HUES48 (cell line): ENCODE data around the gene SH3RF3.
"Not testable (repeated sequence)": the region's sequence is repeated elsewhere in the genome, so short reads cannot be mapped to it uniquely, and the experiment has no call there.

Experiments used
- H3K27ac ChIP-seq: one replicate; pipeline ENCODE4 v1.7.0; 2013; ENCODE audit warnings: low read depth, low read length, inconsistent platforms
- H3K27me3 ChIP-seq: 2 replicates; pipeline ENCODE4 v1.6.1; 2013; ENCODE audit warnings: mild to moderate bottlenecking, low read length; ENCODE audit not compliant: control insufficient read depth, insufficient read depth
- H3K36me3 ChIP-seq: 2 replicates; pipeline ENCODE4 v1.6.1; 2013; ENCODE audit warnings: low read length; ENCODE audit not compliant: control insufficient read depth, insufficient read depth
- H3K4me1 ChIP-seq: 2 replicates; pipeline ENCODE4 v1.6.1; 2013; ENCODE audit warnings: mild to moderate bottlenecking, low read length; ENCODE audit not compliant: control insufficient read depth, insufficient read depth
- H3K4me3 ChIP-seq: 2 replicates; pipeline ENCODE4 v1.5.1; 2013; ENCODE audit warnings: mild to moderate bottlenecking, low read depth, low read length
- H3K9ac ChIP-seq: 2 replicates; pipeline ENCODE4 v1.6.1; 2013; ENCODE audit warnings: mild to moderate bottlenecking, low read depth, low read length, moderate library complexity
- H3K9me3 ChIP-seq: 2 replicates; pipeline ENCODE4 v1.6.1; 2013; ENCODE audit warnings: low read length; ENCODE audit not compliant: control insufficient read depth, insufficient read depth

The SH3RF3 gene

GRCh38 chr2:109221316-109221715 is 92.3 kb downstream of the SH3RF3 start:
- H3K4me1 ChIP-seq, H3K27me3 ChIP-seq, H3K27ac ChIP-seq, H3K9me3 ChIP-seq, H3K4me3 ChIP-seq, H3K9ac ChIP-seq, H3K36me3 ChIP-seq: not testable (repeated sequence)

DNA sequence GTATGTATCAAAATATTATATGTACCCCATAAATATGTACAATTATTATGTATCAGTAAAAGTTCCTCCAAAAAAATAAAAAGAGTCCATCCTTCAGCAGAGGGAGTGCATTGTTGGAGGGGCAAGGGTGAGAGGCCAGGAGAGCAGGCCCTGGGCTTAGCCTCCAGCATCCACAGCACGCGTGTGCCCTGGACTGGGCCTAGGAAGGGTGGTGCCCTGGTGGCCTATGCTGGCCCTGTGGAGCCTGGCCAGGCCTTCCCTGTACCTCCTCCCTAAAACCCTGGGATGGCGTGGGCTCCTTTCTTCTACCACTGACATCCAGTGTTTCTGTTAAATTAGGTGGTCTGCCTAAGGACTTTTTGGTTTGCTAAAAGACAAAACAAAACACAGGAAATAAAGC is 93.4 kb downstream of the SH3RF3 start:
- Histone ChIP-seq H3K4me1 (no peaks in the 10 kb centered on the region), H3K9me3 (no peaks in the 10 kb centered on the region), H3K36me3 (no peaks in the 10 kb centered on the region), H3K27me3 (no peaks in the 10 kb centered on the region), H3K9ac (no peak overlapping the region), H3K4me3 (no peak overlapping the region), H3K27ac (no peak overlapping the region)

- Histone ChIP-seq H3K9ac (no peak overlapping the region), H3K4me1 (no peaks in the 10 kb centered on the region), H3K27me3 (no peaks in the 10 kb centered on the region), H3K27ac (no peak overlapping the region), H3K36me3 (no peaks in the 10 kb centered on the region), H3K4me3 (no peak overlapping the region), H3K9me3 (no peaks in the 10 kb centered on the region)
These were observed 93.9 kb downstream of the SH3RF3 start for GRCh38 chr2:109222825-109223471.

DNA sequence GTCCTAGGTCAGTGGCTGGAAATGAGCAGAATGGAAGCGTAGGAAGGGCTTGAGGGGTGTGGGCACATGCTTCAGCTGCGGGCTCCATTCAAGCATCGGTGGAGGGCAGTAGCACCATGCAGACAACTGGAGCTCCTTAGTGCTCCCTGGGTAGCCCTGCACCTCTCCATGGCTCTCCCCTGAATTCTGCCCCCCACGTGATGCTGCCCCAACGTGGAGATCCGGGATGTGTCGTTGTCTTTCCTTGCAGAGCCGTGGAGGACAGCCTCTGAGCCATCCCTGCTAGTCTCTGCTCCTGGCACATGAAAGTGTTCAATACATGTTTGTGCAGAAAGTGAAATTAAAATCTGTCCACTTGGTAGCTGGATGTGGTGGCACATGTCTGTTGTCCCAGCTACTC is 94.5 kb downstream of the SH3RF3 start:
- Histone ChIP-seq H3K9me3 (no peaks in the 10 kb centered on the region), H3K4me1 (0 out of 2 replicates have a peak, but pooled peaks cover under 1% of the 10 kb centered on the region), H3K27ac (no peak overlapping the region), H3K36me3 (no peaks in the 10 kb centered on the region), H3K9ac (no peak overlapping the region), H3K27me3 (no peaks in the 10 kb centered on the region), H3K4me3 (no peak overlapping the region)

DNA sequence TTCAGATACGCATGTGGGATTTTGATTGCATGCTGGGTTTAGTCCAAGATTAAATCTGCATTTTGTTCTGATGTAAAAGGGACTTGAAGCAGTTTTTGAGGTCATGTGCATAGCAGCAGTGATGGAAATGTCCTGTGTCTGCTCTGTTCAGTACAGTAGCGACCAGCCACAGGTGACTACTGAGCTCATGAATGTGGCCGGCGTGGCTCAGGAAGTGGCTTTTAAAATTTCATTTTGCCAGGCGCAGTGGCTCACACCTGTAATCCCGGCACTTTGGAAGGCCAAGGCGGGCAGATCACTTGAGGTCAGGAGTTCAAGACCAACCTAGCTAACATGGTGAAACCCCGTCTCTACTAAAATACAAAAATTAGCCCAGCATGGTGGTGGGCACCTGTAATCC is 95.3 kb downstream of the SH3RF3 start:
- not testable (repeated sequence) for H3K9ac ChIP-seq, H3K36me3 ChIP-seq, H3K4me1 ChIP-seq, H3K4me3 ChIP-seq, H3K9me3 ChIP-seq, H3K27me3 ChIP-seq, H3K27ac ChIP-seq

DNA sequence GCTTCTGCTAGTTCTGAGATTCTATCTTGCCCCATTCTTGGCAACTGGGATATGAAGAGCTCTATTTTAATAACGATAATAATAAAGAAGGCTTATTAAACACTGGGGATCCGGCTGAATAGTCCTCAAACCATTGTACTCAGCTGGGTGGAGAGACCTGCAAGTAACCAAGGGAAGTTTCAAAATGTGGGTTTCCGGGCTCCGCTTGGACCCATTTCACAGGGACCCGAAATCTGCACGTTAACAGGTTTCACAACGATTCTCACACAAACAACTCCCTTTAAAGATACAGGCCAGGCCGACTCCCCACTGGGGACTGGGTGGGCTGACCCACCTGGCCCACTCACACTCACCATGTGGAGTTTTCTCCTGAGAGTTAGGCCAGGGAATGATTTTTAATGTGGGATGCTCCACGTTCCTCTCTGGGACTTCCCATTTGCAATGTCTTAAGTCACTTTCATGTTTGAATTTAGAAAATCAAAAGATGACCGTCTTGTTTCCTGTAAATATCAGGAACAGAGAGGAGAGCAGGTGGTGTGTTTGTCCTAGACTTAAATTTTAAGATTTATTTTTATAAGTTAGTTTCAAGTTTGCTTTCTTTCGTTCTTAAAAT is 96.3 kb downstream of the SH3RF3 start:
- H3K27ac ChIP-seq, result no peak overlapping the region
- H3K4me1 ChIP-seq, result 0 out of 2 replicates have a peak, but pooled peaks cover 11% of the 10 kb centered on the region
- no peaks in the 10 kb centered on the region for H3K27me3 ChIP-seq
- no peaks in the 10 kb centered on the region for H3K36me3 ChIP-seq
- no peak overlapping the region for H3K4me3 ChIP-seq
- H3K9me3 ChIP-seq, result no peaks in the 10 kb centered on the region
- no peak overlapping the region for H3K9ac ChIP-seq

DNA sequence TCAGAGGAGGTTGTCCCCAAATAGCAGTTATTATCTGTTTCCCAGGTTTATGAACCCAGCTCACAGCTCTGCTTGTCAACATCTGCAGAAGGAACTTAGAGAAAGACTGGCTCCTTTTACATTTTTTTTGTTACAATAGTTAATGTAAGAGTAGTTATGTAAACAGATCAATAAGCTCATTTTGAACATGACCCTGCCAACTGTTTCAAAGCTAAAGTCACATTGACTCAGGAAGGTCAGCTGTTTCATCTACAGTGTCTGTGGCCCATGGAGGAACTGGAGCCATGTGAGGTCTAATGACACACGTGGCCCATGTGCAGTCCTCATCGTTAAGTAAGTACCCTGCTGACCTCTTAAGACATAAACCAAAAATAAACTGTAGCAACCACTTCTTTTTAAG is 97.1 kb downstream of the SH3RF3 start:
- Histone ChIP-seq H3K4me3 (no peak overlapping the region), H3K27me3 (no peaks in the 10 kb centered on the region), H3K9ac (no peak overlapping the region), H3K27ac (no peak overlapping the region), H3K9me3 (no peaks in the 10 kb centered on the region), H3K36me3 (no peaks in the 10 kb centered on the region), H3K4me1 (0 out of 2 replicates have a peak, but pooled peaks cover 11% of the 10 kb centered on the region)

DNA sequence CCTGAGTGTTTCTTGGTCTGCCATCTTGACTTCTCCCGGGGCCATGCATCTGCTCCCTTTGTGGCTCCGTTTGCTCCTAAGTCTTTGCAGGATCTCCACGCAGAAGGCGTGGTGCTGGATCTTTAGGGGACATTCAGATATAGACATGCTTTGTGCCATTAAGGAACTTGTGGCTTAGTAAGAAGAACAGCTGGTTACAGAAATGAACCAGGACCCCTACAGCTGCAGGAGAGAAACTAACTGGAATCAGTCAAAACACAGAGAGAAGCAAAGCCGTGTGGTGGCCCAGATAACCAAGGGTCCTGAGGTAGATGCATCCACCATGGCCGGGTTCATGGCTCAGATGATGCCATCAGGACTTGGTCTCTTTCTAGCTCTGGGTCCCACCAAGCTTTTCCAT is 97.6 kb downstream of the SH3RF3 start:
- H3K9ac ChIP-seq, result no peak overlapping the region
- H3K9me3 ChIP-seq, result no peaks in the 10 kb centered on the region
- no peak overlapping the region for H3K27ac ChIP-seq
- H3K36me3 ChIP-seq, result no peaks in the 10 kb centered on the region
- 0 out of 2 replicates have a peak, but pooled peaks cover 11% of the 10 kb centered on the region for H3K4me1 ChIP-seq
- no peak overlapping the region for H3K4me3 ChIP-seq
- H3K27me3 ChIP-seq, result no peaks in the 10 kb centered on the region

DNA sequence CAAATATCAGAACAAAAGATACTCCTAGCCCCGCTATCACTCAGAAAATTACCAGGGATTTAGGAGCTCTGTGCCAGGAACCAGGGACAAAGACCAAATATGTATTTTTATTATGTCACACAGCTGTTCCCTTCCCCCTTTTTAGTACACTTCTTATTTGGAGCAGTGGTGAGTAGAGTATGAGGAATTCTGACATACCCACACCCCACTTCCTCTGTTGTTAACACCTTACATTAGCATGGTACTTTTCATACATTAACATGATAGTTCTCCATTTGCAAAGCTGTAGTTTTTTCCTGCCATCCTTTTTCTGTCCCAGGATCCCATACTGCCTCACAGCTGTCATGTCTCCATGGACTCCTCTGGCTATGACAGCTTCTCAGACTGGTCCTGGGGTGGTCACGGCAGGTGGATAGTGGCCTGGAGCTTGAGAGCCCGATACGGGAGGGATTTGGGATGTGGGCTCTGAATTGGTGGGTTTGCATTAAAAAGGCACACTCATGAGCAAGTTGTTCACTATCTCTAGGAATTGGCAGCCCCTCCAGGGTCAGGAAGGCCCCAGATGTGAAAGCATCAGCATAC is 100.2 kb downstream of the SH3RF3 start:
- H3K4me3 ChIP-seq, result no peak overlapping the region
- 0 out of 2 replicates have a peak, but pooled peaks cover 11% of the 10 kb centered on the region for H3K4me1 ChIP-seq
- H3K9me3 ChIP-seq, result no peaks in the 10 kb centered on the region
- H3K36me3 ChIP-seq, result no peaks in the 10 kb centered on the region
- H3K27ac ChIP-seq, result no peak overlapping the region
- H3K9ac ChIP-seq, result no peak overlapping the region
- no peaks in the 10 kb centered on the region for H3K27me3 ChIP-seq

GRCh38 chr2:109230941-109231420 is 102.0 kb downstream of the SH3RF3 start:
- Histone ChIP-seq H3K4me1 (0 out of 2 replicates have a peak, but pooled peaks cover 11% of the 10 kb centered on the region), H3K9ac (no peak overlapping the region), H3K27me3 (no peaks in the 10 kb centered on the region), H3K36me3 (no peaks in the 10 kb centered on the region), H3K9me3 (no peaks in the 10 kb centered on the region), H3K27ac (no peak overlapping the region), H3K4me3 (no peak overlapping the region)

- Histone ChIP-seq H3K4me3 (no peak overlapping the region), H3K27ac (no peak overlapping the region), H3K9ac (no peak overlapping the region), H3K36me3 (no peaks in the 10 kb centered on the region), H3K27me3 (no peaks in the 10 kb centered on the region), H3K9me3 (no peaks in the 10 kb centered on the region), H3K4me1 (0 out of 2 replicates have a peak, but pooled peaks cover 11% of the 10 kb centered on the region)
These were observed 102.4 kb downstream of the SH3RF3 start for GRCh38 chr2:109231428-109231827.
